Neural cell (in vitro differentiated cells): ENCODE results near the gene KIAA1958. TPM values are rescaled to one million over a fixed set of nuclear protein-coding genes. Genes with fewer than 3 reads are reported as not detected.

Experiments
- H2AFZ ChIP-seq: fragments of 200-600, 300-800 bp; sonication (generic), shearing (Covaris generic); 2 replicates; pipeline ENCODE4 v1.6.0; 2014; ENCODE audit warnings: low read depth, mild to moderate bottlenecking, antibody characterized with exemption, low read length, moderate library complexity
- H3F3A ChIP-seq: fragments of 200-600 bp; shearing (Covaris generic); 2 replicates; pipeline ENCODE4 v1.6.1; 2016; ENCODE audit warnings: mild to moderate bottlenecking, moderate library complexity, mixed read lengths, antibody characterized with exemption, low read length; ENCODE audit not compliant: insufficient read depth, poor library complexity, severe bottlenecking
- H3K27ac ChIP-seq: fragments of 200-600, 300-800 bp; sonication (generic), shearing (Covaris generic); 2 replicates; pipeline ENCODE4 v1.5.1; 2014; ENCODE audit warnings: mild to moderate bottlenecking, low read length, moderate library complexity
- H3K27me3 ChIP-seq: fragments of 300-800, 200-600 bp; sonication (generic), shearing (Covaris generic); 2 replicates; pipeline ENCODE4 v1.6.0; 2014; ENCODE audit warnings: mild to moderate bottlenecking, low read depth, low read length, moderate library complexity; ENCODE audit not compliant: insufficient read depth
- H3K36me3 ChIP-seq: fragments of 300-800, 200-600 bp; sonication (generic), shearing (Covaris generic); 2 replicates; pipeline ENCODE4 v1.5.1; 2014; ENCODE audit warnings: mild to moderate bottlenecking, antibody characterized with exemption, low read length, moderate library complexity; ENCODE audit not compliant: insufficient read depth
- H3K4me2 ChIP-seq: fragments of 300-800, 200-600 bp; sonication (generic), shearing (Covaris generic); 2 replicates; pipeline ENCODE4 v1.6.0; 2014; ENCODE audit warnings: mild to moderate bottlenecking, low read length
- H3K4me3 ChIP-seq: fragments of 300-800, 200-600 bp; sonication (generic), shearing (Covaris generic); 2 replicates; pipeline ENCODE4 v1.5.1; 2014; ENCODE audit warnings: mild to moderate bottlenecking, low read length, moderate library complexity
- H3K79me2 ChIP-seq: fragments of 200-600 bp; shearing (Covaris generic); replicated peaks from 2 replicates; pipeline ENCODE4 v1.6.0; 2014; ENCODE audit warnings: mild to moderate bottlenecking, low read length, moderate library complexity; ENCODE audit not compliant: insufficient read depth
- H3K9ac ChIP-seq: fragments of 300-800, 200-600 bp; sonication (generic), shearing (Covaris generic); 2 replicates; pipeline ENCODE4 v1.6.1; 2016; ENCODE audit warnings: mild to moderate bottlenecking, low read length, mixed read lengths
- H3K9me2 ChIP-seq: fragments of 200-600 bp; shearing (Covaris generic); 2 replicates; pipeline ENCODE4 v1.6.1; 2016; ENCODE audit warnings: mild to moderate bottlenecking, low read length, mixed read lengths; ENCODE audit not compliant: insufficient read depth
- H3K9me3 ChIP-seq: fragments of 200-600, 300-800 bp; sonication (generic), shearing (Covaris generic); 2 replicates; pipeline ENCODE4 v1.6.1; 2016; ENCODE audit warnings: mild to moderate bottlenecking, mixed run types, low read length, moderate library complexity, mixed read lengths
- H4K20me1 ChIP-seq: fragments of 200-600 bp; shearing (Covaris generic); 2 replicates; pipeline ENCODE4 v1.6.1; 2016; ENCODE audit warnings: mild to moderate bottlenecking, mixed run types; ENCODE audit not compliant: insufficient read depth
- CTCF ChIP-seq: fragments of 450-650 bp; IDR thresholded peaks from 2 replicates; pipeline ENCODE4 v1.5.1; 2014; ENCODE audit warnings: antibody characterized with exemption, mild to moderate bottlenecking, moderate library complexity; ENCODE audit not compliant: poor library complexity, severe bottlenecking
- EP300 ChIP-seq: fragments of 450-650 bp; conservative IDR thresholded peaks from 2 replicates; pipeline ENCODE4 v1.6.1; 2014; ENCODE audit warnings: antibody characterized with exemption, mild to moderate bottlenecking, moderate library complexity; ENCODE audit not compliant: poor library complexity, severe bottlenecking
- EZH2 ChIP-seq: fragments of 200-600, 300-800 bp; shearing (Covaris generic), sonication (generic); IDR thresholded peaks from 2 replicates; pipeline ENCODE4 v1.6.1; 2014; ENCODE audit warnings: antibody characterized with exemption, low read length, borderline replicate concordance, mild to moderate bottlenecking; ENCODE audit not compliant: insufficient read depth, poor library complexity, severe bottlenecking
- MXI1 ChIP-seq: fragments of 450-650 bp; conservative IDR thresholded peaks from 2 replicates; pipeline ENCODE4 v1.6.1; 2014; ENCODE audit warnings: antibody characterized with exemption, mild to moderate bottlenecking; ENCODE audit not compliant: poor library complexity, severe bottlenecking
- POLR2AphosphoS5 ChIP-seq: IDR thresholded peaks from 2 replicates; pipeline ENCODE4 v1.6.1; 2012
- RAD21 ChIP-seq: fragments of 450-650 bp; conservative IDR thresholded peaks from 2 replicates; pipeline ENCODE4 v1.6.1; 2014; ENCODE audit warnings: antibody characterized with exemption, mild to moderate bottlenecking, moderate library complexity
- REST ChIP-seq: IDR thresholded peaks from 2 replicates; pipeline ENCODE4 v1.6.1; 2012; ENCODE audit warnings: borderline replicate concordance
- SMC3 ChIP-seq: fragments of 450-650 bp; conservative IDR thresholded peaks from 2 replicates; pipeline ENCODE4 v1.6.1; 2014; ENCODE audit warnings: antibody characterized with exemption, mild to moderate bottlenecking, moderate library complexity; ENCODE audit not compliant: poor library complexity
- TAF1 ChIP-seq: IDR thresholded peaks from 2 replicates; pipeline ENCODE4 v1.6.1; 2012; ENCODE audit warnings: low read depth
- polyA plus RNA-seq: library from polyadenylated mRNA; depleted of rRNA; stranded (reverse); fragments of >200 nt; gene quantifications from 2 replicates; pipeline ENCODE4 v1.2.3, GENCODE V29; 2014

The KIAA1958 gene
- polyA plus RNA-seq, 1 donor from 2014 or later = 8.4 TPM

- no peaks in the 10 kb centered on the region for H3K9me2 ChIP-seq
Observed at GRCh38 chr9:112689161-112689740, 202.6 kb downstream of the KIAA1958 start.

GRCh38 chr9:112694706-112695555 is 208.3 kb downstream of the KIAA1958 start:
- no peak overlapping the region for H2AFZ ChIP-seq
- no peaks in the 10 kb centered on the region for H3F3A ChIP-seq
- H3K27me3 ChIP-seq = no peaks in the 10 kb centered on the region
- no peaks in the 10 kb centered on the region for H4K20me1 ChIP-seq
- TF ChIP-seq CTCF (no peak), TAF1 (no peak), MXI1 (no peak), SMC3 (no peak), EP300 (no peak), RAD21 (no peak), POLR2AphosphoS5 (no peak), EZH2 (no peak), REST (no peak)
- no peak overlapping the region for H3K27ac ChIP-seq
- H3K36me3 ChIP-seq = no peaks in the 10 kb centered on the region
- H3K79me2 ChIP-seq = no peaks in the 10 kb centered on the region
- H3K4me2 ChIP-seq = no peak overlapping the region
- H3K9me2 ChIP-seq = no peaks in the 10 kb centered on the region
- no peak overlapping the region for H3K9ac ChIP-seq
- no peak overlapping the region for H3K4me3 ChIP-seq
- no peaks in the 10 kb centered on the region for H3K9me3 ChIP-seq

More at GRCh38 chr9:112689161-112689740, 202.6 kb downstream of the KIAA1958 start:
- H3K27ac ChIP-seq = no peak overlapping the region
- no peak overlapping the region for H3K4me3 ChIP-seq
- H4K20me1 ChIP-seq = no peaks in the 10 kb centered on the region
- no peaks in the 10 kb centered on the region for H3K27me3 ChIP-seq
- no peak overlapping the region for H3K4me2 ChIP-seq
- H3K9ac ChIP-seq = no peak overlapping the region
- H3K79me2 ChIP-seq = no peaks in the 10 kb centered on the region
- H3K36me3 ChIP-seq = no peaks in the 10 kb centered on the region
- no peak overlapping the region for H2AFZ ChIP-seq
- H3F3A ChIP-seq = no peaks in the 10 kb centered on the region
- no peak for TF ChIP-seq REST
- TF ChIP-seq SMC3 = no peak
- no peaks in the 10 kb centered on the region for H3K9me3 ChIP-seq
